Fibroblast of the aortic adventitia (primary cell): ENCODE measurements around the gene DTD1. TPM values are rescaled to one million over a fixed set of nuclear protein-coding genes. Genes with fewer than 3 reads are reported as not detected.

Experiments used
- DNase-seq: peaks from one replicate; pipeline ENCODE4 v3.0.0-alpha.2; 2010; ENCODE audit warnings: low read depth
- H3K4me3 ChIP-seq: 2 replicates; pipeline ENCODE4 v1.5.1; 2011; ENCODE audit warnings: low read depth, mild to moderate bottlenecking, control low read depth, low read length, moderate library complexity
- total RNA-seq: library from RNA; depleted of rRNA; stranded (reverse); fragments of >200 nt; gene quantifications from 2 replicates; pipeline ENCODE4 v1.2.3, GENCODE V29; 2012; ENCODE audit warnings: low replicate concordance
- TF ChIP-seq, protein P1 (sequence below): IDR thresholded peaks from 2 replicates; pipeline ENCODE4 v1.5.1; 2011; ENCODE audit warnings: mild to moderate bottlenecking, low read length, control low read depth, inconsistent platforms; ENCODE audit not compliant: insufficient read depth

Gene DTD1
- total RNA-seq, 1 donor: 69.8 TPM

DNA sequence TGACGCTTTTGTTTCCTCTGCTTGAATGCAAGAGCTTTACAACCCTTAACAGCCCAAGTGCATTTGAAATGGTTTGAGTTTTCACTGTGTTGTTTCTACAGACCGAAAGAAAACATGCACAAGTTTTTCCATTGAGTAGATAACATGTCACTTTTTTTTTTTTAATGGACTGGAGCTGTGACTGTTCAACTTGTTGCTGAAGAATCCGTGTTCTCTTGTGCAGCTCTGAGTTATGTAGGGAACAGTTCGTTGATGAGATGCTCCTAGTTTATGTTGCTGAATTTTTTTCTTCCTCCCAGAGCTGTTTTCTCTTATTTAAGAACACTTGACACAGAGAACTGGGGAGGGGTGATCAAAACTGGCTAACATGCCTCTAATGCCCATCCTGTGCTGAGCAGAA, 89.3 kb downstream of the DTD1 start:
- TF ChIP-seq, protein P1, sequence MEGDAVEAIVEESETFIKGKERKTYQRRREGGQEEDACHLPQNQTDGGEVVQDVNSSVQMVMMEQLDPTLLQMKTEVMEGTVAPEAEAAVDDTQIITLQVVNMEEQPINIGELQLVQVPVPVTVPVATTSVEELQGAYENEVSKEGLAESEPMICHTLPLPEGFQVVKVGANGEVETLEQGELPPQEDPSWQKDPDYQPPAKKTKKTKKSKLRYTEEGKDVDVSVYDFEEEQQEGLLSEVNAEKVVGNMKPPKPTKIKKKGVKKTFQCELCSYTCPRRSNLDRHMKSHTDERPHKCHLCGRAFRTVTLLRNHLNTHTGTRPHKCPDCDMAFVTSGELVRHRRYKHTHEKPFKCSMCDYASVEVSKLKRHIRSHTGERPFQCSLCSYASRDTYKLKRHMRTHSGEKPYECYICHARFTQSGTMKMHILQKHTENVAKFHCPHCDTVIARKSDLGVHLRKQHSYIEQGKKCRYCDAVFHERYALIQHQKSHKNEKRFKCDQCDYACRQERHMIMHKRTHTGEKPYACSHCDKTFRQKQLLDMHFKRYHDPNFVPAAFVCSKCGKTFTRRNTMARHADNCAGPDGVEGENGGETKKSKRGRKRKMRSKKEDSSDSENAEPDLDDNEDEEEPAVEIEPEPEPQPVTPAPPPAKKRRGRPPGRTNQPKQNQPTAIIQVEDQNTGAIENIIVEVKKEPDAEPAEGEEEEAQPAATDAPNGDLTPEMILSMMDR: no peak
- no peak overlapping the region for H3K4me3 ChIP-seq
- DNase-seq: no peak

DNA sequence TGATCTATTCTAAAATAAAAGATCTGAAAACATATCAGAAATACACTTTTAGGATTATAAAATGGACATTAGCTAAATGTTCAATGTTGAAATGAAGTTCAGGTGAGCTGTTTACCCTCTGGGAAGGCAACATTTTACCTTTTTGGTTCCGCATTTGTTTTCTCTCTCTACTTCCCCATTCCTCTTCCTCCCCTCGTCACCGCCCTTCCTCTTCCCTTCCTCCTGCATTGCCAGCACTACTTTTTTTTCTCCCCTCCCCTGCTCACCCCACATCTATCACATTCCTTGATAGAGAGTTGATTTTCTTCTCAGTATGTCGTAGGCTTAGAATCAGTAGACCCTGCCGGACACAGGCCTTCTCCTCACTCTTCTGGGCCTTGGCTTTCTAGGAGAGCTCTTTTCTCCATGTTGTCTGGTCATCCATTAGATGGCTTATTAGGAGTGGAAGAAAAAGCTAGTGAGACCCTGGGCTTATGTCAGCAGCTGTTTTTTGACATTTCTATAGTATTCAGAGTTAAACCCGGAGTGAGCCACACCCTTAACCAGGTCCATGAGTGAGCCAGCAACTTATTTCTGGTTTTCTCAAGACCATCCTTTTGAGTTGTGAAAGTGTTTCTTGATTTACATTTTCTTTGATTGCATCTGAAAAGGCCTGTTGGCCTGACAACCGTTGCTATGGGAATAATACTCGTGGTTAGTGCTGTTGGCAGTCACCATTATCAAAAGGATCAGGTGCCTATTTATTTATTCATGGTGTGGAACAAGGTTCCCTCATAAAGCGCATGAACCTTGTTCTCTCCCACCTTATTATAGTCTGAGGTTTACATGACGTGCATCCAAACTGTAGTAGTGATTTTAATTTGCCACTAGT, 90.9 kb downstream of the DTD1 start:
- DNase-seq: peak; percentile 21
- TF ChIP-seq, protein P1: no peak

GRCh38 chr20:18683839-18684238, 96.0 kb downstream of the DTD1 start:
- DNase-seq: no peak
- no peak overlapping the region for H3K4me3 ChIP-seq
- TF ChIP-seq, protein P1: no peak

More for the DNA sequence above, 90.9 kb downstream of the DTD1 start:
- H3K4me3 ChIP-seq: no peak overlapping the region

- DNase-seq: no peak
- TF ChIP-seq, protein P1: no peak
- no peak overlapping the region for H3K4me3 ChIP-seq
Observed at GRCh38 chr20:18684775-18685174, 96.9 kb downstream of the DTD1 start.

DNA sequence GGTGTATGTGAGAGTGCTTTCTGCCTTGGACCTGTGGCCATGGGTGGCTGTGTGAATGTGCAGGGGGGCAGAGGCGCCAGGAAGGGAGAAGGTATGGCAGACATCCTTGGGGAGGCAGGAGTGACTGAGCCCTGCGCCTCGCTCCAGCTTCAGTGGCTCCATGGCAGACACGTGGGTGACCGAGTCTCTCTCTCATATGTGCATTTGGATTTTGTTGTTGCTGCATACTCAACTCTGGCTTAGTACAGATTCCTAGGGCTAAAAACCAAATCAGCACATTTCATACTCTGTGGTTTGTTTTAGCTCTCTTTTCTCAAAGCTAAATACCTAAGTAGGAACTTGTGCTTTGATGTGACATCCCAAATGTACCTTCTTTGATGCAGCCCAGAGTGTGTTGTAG, 97.6 kb downstream of the DTD1 start:
- TF ChIP-seq, protein P1: no peak
- DNase-seq: no peak
- H3K4me3 ChIP-seq: no peak overlapping the region

DNA sequence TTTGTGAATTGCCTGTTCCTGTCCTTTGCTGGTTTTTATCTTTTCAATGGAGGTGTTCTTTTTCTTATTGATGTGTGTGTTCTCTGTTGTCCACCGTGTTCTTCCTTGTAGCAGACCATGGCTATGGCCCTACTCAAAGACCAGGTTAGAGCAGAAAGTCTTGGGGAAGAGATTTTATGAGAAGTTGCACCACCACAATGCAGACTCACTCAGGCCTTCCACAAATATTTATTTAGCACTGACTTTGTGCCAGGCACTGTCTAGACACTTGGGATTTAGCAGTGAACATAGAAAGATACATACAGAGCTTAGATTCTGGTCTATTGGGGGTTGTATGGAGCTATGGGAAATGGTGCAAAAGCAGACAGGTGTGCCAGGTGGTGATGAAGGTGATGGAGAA, 98.8 kb downstream of the DTD1 start:
- no peak for DNase-seq
- H3K4me3 ChIP-seq: no peak overlapping the region
- TF ChIP-seq, protein P1: no peak
